RCC 7860 (cell line): ENCODE data around the gene VWA2.

Experiments
- DNase-seq: peaks from one replicate; pipeline ENCODE4 v3.0.0-alpha.2; 2015; ENCODE audit warnings: low spot score
- FAIRE-seq: peaks from 2 replicates; lab custom pipeline; 2012; peaks lifted over from hg19 to GRCh38; lab: Jason Lieb, UNC

The VWA2 gene

DNA sequence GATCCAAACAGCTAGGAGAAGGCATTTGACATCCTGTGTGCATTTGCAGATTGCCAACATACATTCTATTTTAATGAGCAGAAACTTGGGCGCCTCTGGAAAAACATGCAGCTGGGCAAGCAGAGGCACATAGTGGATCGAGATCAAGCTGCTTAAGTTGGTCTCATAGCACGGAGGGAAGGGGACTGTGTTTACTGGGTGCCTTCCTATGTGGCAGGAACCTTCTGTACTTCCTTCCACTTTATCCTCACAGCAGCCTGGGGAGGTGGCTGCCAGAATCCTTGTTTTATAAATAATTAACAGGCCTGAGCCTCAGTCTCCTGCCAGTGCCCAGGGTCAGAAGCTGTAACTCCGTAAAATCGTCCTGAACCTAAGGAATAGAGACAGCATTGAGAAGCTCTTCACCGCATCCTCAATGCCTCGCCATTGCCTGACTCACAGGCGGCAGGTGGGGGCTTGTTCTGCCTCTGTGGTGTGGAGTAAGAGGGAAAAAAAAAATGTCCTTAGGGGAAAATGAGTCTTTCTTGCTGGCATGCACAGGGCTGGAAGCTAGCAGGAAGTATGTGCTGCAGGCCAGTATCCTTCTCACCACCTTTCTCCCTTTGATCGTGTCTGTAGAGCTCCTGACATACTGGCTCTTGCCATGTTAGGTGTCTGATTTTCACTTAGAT lies 6.2 kb downstream of the VWA2 start:
- DNase-seq (peak; percentile 17), FAIRE-seq (no peak)

DNA sequence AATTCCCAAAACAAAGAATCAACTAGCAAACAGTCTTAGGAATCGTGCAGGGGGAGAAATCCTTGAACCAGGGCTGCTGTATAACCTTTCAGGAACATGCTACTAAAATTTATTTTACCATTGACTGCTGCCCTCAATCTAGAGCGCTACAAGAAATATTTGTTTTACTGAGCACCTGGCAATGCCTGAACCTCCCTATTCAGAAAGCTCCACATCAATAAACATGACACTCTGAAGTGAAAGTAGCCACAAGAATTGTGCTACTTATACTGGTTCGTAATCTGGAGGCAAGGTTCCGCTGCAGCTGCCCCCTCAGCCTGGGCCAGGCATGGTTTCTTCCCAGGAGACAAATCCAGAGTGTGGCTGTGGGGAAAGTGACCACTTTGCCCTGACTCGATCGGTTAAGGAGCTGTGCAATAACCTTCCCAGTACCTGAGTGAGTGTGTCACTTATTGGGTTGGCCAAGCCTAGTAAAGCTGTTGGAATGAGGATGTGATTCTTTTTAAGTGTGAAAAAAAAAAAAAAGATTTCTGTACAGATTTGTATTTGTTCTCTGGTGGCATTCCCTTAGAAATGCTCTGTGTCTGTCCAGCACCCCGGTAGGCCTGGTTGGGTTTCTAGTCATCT lies 7.7 kb downstream of the VWA2 start:
- no peak for DNase-seq
- FAIRE-seq: no peak

DNA sequence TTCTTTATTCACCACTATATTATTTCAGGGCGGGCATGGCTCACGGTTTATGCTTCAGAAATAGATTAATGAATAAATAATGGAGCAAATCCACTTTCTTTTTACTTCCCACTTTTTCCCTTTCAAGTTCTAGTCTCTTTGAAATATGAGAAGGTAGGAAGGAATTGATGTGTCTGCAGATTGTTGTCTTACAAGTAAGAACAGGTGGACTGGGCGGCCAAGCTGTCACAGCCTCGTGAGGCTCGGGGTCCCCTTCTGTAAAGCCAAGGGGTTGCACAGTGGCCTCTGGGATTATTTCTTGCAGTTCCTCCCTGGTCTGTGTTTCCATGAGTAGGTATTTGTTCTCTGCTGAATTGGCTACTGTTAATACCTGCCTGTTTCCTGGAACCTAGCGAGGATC lies 11.2 kb downstream of the VWA2 start:
- FAIRE-seq (no peak), DNase-seq (no peak)

DNA sequence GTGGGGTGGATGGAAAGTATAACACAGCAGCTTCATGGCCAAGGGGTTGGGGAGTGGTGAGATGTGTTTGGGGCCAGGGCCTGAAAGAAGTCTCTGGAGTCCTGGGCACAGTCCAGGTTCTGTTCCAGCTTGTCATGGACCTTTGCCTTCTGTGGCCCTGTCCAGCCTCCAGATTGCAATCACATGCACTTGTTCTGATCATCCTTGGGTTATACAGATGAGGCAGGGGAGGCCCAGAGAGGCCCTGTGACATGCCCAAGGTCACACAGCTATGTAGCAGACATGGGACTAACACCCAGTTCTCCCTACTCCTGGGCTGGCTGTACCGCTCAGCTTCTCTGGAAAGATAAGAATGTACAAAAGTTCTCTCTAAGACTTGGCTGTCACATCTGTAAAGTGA lies 11.7 kb downstream of the VWA2 start:
- no peak for DNase-seq
- no peak for FAIRE-seq

DNA sequence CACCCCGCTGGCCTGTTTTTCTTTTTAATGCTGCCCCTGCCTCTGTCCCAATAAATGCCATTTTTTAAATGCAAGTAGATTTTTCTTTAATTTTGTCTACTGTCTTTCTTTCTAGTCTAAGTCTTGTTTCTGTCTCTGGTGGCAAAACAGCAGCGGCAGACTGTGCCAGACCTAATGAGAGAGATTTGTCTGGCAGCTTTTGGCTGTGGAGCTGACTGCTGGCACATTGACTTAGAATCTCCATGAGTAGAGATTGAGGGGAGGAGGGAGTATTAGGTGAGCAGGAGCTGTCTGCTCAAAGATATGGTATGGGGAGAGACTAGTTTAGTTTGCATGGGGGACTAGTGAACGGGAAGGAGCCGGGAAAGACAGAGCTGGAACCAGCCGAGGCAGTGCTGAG lies 13.0 kb downstream of the VWA2 start:
- no peak for FAIRE-seq
- DNase-seq: no peak

DNA sequence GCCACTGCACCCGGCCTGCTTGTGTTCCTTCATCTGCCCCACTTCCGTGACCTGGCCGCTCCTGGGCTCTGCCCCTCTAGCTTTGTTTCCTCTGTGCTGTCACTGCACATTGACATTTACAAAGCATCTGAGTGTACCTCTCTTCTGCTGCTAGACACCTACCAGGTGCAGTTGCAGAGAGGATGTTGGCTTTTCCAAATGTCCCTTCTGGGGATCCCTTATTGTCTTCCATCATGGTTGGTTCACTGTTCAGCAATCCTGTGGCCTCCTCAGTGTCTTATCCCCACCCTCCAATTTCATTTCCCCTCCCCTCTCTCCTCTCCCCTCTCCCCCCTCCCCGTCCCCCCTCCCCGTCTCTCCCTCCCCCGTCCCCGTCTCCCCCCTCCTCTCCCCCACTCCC lies 13.8 kb downstream of the VWA2 start:
- no peak for FAIRE-seq
- DNase-seq: no peak

DNA sequence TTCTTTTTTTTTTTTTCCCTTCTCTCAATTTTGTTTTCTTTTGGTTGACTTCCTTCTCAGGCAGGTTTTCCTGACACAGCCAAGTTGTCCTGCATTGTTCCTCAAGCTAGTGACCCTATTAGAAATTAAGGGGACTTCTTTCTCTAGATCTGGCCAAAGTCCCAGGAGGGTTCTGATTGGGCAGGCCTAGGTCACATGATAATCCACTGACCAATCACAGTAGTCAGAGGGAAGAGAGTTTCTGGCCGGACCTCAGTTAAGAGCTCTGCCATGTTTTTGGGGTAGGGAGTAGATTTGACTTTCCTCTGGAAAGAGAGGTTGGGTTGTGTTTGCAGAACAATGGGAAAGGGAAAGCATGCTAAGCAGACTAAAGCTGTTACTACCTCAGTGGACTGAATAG lies 16.2 kb downstream of the VWA2 start:
- DNase-seq: no peak
- no peak for FAIRE-seq

DNA sequence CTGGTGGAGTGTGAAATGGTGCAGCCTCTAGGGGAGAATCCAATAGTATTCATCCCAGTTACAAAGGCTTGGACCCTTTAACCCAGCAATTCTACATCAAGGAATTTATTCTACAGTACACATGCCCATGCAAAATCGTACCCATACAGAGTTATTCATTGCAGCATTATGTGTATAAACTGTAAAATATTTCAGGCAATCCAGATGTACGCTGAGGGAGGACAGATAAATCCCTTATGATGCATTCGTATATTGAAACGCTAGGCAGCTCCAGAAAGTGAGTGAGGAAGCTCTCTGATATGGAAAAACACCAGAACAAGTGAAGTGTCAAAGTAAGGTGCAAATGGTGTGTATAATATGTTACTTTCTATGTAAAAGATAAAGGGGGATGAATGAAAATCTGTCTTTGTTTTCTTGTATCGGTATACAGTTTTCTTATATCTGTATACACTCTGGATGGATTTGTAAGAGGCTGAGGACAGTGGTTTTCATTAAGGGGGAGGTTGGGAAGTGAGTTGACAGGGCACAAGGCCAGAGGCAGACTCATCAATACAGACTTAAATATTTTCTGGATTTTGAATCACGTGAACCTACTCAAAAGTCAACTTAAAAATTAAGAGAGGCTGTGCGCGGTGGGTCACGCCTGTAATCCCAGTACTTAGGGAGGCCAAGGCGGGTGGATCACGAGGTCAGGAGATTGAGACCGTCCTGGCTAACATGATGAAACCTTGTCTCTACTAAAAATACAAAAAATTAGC lies 17.1 kb downstream of the VWA2 start:
- DNase-seq (no peak), FAIRE-seq (no peak)

DNA sequence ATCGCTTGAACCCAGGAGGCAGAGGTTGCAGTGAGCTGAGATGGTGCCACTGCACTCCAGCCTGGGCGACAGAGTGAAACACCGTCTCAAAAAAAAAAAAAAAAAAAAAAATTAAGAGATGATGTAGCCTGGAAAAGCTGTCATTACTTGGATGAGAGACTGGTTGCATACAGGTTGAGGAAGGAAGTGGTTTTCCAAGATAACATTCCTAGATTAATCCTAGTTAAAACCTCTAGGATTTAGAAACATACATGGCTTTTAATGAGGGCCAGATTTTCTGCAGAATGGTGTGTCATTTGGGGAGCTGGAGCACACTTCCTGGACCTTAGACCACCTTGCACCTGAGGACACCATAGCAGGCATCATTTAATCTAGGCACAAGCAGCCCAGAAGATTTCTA lies 17.8 kb downstream of the VWA2 start:
- DNase-seq: peak; percentile 50
- no peak for FAIRE-seq

DNA sequence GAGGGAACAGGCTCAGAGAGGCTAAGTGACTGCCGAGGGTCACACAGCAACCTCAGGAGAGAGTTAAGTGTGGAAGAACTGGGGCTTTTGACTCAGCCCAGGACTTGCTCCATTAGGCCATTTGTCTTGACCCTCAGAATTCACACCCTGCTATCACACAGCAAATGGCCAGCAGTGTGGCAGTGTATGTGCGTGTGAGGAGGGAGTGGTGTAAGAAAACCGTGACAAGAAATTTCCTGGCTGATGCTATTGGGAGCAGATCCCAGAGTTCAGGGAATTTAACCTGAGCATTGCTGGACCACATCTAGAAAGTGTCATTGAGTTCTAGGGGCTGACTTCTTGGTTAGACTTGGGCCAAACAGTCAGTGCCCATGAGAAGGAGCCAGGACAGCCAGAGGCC lies 18.4 kb downstream of the VWA2 start:
- DNase-seq: no peak
- no peak for FAIRE-seq

DNA sequence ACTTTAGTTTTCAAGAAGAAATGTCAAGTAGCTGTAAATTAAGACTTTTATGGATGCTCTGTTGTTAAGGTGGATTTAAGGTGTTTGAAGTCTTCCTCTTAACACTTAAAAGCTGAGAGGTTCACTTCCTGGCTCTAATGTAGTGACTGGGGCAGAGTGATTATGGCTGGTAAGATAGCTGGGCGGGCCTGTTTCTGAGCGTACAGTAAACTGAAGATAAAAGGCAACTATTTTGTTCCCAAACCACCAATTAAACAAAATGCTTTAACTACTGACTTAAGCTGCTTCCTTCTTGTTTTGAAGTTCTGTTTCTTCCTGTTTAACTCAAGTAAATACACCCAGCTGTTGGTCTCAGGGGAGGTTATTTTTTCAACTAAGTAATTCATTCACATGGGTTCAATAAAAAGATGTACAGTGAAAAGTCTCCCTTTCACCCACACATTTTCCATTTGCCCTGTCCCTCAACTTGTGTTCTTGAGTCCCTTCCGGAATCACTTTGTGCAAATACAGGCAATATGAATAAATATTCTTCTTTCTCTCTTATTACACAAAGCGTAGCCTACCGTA lies 19.3 kb downstream of the VWA2 start:
- no peak for DNase-seq
- FAIRE-seq: no peak

DNA sequence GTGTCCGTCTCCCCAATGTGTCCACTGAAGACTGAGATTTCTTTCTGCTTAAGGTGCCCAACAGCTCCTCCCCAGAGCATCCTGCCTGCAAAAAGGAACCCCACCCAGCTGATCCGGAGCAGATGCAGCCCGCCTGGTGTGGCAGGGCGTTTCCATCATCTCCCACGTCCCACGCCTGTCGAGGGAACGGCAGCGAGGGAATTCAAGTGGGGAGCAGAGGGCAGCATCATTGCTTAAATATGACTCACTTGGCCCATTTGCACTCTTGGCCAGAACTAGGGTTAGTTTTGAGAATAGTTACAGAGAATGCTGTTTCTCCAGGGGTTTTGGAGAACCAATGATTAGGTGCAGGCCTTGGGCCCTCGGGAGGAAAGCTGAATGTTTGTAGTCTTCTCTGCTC lies 20.8 kb downstream of the VWA2 start:
- DNase-seq (no peak), FAIRE-seq (no peak)

DNA sequence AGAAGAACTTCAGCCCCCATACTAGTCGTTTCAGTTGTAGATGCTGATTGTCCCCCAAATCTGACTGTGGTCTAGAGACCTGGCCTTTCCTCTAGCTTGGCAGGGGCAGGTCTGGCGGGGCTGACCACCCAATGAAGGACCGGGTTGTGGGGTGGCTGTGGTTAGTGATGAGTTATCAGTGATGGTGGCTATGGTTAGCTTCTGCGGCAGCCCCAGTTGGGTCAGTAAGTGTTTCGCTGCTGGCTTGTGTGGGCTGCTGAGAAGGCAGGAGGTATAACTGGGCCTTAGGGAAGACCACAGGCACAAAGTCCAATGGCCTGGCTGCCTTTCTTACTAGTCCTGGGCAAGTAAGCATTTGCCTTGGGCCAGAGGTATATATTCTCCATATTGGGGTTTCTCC lies 21.3 kb downstream of the VWA2 start:
- DNase-seq (no peak), FAIRE-seq (no peak)

DNA sequence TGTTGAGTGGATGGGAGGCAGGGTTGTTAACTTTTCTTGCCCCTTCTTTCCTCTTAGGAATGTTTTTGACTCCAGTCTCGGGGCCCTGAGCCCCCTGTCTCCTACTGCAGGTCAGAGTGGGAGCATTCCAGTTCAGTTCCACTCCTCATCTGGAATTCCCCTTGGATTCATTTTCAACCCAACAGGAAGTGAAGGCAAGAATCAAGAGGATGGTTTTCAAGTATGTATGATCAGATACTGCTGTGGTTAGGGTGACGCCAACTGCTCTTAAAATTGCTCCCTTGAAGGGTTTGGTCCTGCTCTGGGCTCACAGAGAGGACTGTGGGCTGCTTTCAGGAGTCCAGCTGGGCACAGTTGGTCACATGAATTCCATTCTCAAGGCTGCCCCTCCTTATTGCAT lies 22.0 kb downstream of the VWA2 start:
- peak; percentile 61 for FAIRE-seq
- peak; percentile 81 for DNase-seq

DNA sequence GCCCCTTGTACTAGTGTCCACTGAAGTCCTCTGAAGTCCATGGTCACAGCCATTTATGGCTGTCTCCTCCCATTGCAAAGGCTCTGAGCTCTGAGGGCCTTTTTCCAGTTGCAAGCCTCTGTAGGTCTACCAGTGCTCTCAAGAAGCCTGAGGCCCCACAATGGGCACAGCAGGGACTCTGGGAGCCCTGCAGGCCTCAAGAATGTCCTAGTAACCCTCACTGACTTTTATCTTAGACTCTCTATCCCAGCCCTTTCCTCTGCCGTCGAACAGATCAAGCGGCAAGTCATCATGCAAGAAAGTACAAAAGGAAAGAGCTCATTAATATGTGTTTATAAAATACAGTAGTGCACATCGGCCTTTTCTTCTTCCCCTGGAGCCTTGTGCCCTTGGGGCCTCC lies 23.4 kb downstream of the VWA2 start:
- DNase-seq (no peak), FAIRE-seq (no peak)

DNA sequence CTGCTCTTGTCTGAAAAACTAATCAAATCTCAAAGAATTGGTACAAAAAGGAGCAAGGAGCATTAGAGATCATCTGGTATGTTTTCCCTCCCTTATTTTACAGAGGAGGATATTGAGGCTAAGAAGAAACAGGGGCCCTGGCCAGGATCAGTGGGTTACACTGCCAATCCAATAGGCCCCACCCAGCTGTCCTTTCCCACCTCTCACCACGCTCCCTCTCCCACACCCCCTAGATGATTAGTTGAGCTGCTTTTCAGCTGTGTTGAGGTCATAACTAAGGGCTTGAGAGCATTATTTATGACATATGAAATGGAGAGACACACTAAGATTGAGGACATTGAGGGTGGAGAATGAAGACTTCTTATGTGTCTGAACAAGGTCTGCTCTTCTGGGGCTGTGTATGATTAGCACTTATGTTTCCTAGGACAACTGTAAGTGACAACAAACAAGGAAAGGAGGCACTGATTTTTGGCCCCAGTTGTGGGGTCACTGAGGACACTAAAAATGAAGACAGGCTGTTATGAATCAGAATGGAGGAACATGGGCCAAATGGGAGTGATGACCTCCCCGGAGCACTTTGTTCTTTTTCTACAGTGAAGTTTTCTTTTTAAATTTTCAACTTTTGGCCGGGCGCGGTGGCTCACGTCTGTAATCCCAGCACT lies 26.5 kb downstream of the VWA2 start:
- no peak for FAIRE-seq
- no peak for DNase-seq

DNA sequence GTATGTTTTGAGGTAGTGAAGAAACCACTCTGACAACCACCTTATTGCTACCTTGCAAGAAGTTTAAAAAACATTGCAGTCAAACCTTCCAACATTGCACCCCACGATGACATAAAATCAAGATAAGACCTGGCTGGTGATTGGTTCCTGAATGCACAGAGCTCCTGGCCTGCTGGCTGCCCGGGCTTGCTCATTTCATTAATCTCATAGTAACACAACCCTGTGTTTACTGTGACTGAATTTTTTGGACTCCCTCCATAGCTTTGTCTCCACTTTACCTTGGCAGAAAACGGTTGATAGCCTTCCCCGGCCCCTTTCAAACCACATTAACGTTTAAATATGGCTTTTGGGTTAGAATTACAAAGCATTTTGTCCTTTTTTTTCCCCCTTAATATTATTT lies 27.5 kb downstream of the VWA2 start:
- FAIRE-seq: no peak
- DNase-seq: no peak

DNA sequence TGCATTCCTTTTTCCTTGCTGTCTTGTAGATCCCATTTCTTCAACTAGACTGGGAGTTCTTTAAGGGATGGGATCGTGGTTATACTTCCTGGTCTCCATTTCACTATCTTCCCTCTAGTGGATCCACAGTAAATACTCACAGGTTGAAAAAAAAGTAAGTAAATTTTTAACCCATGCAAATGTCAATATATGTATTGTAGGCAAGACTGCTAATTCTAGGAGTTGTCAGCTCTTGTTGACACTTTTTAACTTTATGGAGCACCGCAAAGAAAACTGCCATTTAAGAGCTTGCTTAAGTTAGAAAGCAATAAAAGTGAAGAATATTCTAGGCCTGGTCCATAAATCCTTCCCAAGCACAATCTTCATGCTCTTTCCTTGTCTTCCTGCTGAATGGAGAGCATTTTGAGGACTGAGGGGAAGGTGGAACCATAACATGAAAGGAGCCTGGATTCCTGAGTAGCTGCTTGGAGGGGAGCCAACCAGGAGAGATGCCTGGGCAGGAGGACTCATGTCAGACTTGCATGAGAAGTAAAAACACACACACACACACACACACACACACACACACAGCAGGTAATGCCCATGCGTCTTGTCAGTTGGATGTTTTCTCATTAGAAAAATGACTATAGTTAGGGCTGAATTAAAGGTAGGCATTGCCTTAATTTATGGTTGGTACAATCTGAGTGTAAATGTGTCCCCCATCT lies 32.2 kb downstream of the VWA2 start:
- DNase-seq: peak; percentile 67
- FAIRE-seq: no peak

DNA sequence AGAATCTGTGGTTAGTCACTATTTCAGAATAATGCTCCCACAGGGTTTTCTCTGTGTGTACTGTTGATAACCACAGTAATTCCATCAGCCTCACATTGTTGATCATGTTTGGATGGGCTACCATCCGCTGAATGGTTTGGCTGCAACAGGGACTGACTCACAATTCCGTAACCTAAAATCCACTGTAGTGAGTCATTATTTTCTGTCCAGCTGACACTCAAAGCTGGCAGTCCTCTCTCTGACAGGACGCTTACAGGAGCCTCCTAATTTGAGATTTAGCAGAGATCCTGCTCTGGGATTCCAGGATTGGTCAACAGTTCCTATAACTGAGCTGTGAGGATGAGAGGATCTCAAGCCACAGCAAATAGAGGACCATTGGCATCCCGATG lies 32.7 kb downstream of the VWA2 start:
- peak; percentile 91 for DNase-seq
- FAIRE-seq: peak; percentile 97

DNA sequence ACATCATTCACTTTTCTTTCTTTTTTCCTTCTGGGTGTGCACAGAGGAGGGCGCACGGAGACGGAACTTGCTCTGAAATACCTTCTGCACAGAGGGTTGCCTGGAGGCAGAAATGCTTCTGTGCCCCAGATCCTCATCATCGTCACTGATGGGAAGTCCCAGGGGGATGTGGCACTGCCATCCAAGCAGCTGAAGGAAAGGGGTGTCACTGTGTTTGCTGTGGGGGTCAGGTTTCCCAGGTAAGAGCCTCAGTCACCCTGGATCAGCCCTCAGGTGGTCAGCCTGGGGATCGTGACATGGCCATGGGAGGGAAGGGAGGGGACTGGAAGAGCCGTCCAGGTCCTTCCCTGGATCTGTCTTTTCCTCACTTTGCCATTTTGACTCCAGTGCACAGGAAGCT lies 33.6 kb downstream of the VWA2 start:
- DNase-seq (no peak), FAIRE-seq (no peak)

DNA sequence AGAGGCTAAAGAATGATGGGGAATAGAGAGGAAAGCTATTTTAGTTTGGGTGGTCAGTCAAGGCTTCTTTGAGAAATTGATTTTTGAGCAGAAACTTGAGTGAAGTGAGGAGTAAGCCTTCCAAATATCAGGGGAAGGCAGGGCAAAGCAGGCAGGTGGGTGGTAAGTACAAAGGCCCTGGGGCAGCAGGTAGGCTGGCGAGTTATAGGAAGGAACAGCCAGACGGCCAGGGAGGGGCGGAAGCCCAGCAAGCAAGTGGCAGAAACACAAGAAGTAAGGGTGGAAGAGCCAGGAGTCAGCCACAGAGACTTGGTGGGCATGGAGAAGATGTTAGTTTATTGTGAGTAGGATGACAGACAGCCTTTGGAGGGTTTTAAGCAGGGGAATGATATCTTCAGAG lies 34.9 kb downstream of the VWA2 start:
- DNase-seq (no peak), FAIRE-seq (no peak)
